ENCODE data around the gene ENDOG.

ENDOG gene

DNA sequence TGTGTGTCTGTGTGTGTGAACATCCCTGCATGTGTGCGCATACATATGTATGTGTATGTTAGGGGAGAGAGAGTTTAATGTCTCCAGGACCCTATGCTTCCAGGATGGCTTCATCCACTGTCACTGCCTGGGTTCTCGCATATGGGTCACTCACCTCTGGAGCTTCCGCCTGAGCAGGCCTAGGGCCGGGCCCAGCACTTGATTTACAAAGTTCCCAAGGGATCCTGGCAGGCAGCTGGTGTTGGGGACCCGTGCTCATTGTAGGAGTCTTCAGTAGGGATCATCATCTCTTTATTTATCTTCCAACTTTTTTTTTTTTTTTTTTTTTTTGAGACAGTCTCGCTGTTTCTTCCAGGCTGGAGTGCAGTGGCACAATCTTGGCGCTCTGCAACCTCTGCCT is 18.2 kb upstream of the ENDOG start:
- DNase-seq (ENCODE audit: low read depth) = no peak

DNA sequence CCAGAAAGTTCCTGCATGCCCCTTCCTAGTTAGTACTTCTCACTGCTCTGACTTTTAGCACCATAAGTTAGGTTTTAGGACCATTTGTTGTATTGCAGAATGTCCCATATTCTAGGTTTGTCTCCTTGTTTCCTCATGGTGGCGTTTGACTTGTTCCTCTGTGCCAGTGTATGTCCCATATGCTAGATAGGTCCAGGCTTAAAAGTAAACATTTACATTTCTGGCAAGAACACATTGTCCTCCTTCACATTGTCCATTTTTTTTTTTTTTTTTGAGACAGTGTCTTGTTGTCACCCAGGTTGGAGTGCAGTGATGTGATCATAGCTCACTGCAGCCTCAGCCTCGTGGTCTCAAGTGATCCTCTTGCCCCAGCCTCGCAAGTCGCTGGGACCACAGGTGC is 15.8 kb upstream of the ENDOG start:
- DNase-seq (ENCODE audit: low read depth) = no peak

DNA sequence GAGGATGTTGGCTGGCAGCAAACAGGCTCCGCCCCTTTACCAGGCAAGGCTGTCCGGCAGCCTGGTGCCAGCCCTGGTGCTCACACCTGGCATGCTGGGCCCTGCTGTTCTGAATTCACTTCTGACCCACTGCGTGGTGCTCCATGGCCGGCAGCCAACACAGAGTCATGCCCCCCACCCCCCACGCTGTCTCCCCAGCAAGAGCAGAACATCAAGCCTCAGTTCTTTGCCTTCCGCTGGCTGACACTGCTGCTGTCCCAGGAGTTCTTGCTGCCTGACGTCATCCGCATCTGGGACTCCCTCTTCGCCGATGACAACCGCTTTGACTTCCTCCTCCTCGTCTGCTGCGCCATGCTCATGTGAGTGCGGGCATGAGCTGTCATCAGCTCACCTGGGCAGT is 12.6 kb upstream of the ENDOG start:
- DNase-seq (ENCODE audit: low read depth) = no peak

DNA sequence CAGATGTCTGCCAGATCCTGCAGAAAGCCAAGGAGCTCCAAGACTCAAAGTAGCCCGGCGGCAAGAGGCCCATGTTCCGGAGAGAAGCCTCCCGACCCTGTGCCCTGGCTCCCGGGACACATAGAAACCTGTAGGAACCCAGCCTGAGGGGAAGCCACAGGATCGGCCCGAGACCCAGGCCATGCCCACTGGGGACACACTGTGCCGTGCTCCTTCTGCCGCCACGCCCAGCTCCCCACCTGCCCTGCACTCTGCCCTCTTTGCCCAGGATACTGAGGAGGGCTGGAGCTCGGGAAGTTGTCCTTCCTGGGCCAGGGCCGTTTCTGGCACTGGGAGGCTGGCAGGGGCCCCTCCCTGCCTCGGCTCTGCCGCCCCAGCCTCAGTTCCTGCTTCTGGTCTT is 10.5 kb upstream of the ENDOG start:
- DNase-seq (ENCODE audit: low read depth) = no peak

DNA sequence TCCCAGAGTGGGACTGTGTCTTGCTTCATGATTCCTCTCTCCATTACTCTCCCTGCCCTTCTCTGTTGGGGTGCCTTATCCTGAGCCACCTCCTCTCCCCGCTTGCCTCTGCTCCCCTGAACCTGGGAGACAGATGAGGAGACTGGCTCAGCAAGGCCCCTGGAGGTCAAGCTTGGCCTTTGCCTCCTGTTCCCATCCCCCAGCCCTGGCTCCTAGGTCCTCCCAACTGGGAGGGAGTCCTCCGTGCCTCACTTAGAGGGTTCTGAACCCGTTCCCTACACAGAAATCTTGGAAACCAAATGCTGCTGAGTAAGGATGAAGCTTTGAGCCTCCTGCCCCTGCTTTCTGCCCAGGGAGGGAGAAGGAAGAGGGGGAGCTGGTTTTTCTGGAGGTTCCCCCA is 9.8 kb upstream of the ENDOG start:
- no peak for DNase-seq (ENCODE audit: low read depth)

DNA sequence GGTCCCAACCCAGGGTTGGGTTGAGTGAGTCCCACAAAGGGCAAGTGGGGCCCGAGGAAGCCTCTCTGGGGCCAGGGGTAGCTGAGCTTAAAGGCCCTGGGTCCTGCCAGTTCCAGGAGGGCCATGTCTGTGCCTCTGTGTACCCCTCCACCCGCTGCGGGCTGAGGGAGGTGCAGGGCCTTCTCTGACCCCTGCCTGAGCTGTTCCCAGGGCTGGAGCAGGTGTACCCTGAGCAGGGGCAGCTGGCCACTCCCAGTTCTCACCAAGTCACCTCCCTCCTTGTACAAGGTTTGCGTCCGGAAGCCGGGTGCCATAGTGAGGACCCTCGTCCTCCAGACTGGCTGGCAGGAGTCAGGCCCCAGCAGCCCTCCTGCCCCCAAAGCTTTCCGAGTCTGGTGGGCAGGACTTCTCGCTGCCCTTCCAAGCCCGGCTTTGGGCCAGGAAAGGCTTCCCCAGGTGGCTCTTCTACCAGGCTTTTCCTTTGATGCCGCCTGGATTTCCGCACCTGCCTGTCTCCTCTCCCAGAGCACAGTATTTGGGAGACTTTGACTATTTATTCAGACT is 9.2 kb upstream of the ENDOG start:
- no peak for DNase-seq (ENCODE audit: low read depth)

DNA sequence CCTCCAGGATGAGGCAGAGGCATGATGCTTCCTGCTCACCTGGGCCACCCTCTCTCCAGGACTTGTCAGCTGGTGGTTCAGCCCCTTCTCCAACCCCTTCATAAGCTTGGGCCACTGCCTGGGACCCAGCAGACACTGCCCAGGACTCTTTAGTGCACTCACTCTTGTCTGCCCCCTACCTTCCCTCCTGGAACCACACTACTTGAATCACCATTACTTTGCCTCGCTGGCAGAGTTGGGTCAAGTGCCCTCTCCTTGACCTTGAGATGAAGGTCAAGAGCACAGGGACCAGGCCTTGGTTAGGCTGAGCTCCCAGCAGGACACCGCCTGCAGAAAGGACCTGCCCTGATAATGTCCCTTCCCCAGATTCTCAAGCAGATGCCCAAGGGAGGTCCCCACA is 8.5 kb upstream of the ENDOG start:
- no peak for DNase-seq (ENCODE audit: low read depth)

DNA sequence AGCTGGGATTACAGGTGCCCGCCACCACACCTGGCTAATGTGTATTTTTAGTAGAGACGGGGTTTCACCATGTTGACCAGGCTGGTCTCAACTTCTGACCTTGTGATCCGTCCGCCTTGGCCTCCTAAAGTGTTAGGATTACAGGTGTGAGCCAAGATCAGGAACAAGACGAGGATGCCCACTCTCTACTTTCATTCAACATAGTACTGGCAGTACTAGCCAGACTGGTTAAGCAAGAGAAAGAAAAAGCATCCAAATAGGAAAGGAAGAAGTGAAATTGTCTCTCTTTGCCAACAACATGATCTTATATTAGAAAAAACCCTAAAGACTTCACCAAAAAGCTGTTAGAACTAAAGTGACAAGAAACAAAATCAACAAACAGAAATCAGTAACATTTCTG is 7.4 kb upstream of the ENDOG start:
- DNase-seq (ENCODE audit: low read depth) = no peak

DNA sequence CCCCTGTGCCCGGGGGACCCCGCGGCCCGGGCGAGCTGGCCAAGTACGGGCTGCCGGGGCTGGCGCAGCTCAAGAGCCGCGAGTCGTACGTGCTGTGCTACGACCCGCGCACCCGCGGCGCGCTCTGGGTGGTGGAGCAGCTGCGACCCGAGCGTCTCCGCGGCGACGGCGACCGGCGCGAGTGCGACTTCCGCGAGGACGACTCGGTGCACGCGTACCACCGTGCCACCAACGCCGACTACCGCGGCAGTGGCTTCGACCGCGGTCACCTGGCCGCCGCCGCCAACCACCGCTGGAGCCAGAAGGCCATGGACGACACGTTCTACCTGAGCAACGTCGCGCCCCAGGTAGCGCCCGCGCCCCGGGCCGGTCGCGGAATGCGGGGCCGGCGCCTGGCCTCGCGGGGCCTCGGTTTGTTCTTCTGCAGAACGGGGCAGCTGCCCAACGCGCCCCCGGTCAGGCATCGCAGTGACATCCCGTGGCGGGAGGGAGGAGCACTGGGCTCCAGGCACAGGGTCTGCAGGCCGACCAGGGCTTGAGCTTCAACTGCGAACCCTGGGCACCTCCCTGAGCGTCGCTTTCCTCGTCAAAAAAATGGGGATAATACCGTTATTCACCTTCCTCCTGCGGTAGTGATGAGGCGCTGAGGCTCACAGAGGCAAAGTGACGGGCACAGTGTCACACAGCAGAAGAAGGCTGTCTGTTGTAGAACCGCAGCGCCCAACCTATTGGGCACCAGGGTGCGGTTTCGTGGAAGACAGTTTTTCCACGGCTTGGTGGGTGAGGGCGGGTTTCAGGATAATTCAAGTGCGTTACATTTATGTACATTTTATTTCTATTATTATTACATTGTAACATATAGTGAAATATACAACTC is 777 bp downstream of the ENDOG start:
- DNase-seq (ENCODE audit: low read depth) = no peak

DNA sequence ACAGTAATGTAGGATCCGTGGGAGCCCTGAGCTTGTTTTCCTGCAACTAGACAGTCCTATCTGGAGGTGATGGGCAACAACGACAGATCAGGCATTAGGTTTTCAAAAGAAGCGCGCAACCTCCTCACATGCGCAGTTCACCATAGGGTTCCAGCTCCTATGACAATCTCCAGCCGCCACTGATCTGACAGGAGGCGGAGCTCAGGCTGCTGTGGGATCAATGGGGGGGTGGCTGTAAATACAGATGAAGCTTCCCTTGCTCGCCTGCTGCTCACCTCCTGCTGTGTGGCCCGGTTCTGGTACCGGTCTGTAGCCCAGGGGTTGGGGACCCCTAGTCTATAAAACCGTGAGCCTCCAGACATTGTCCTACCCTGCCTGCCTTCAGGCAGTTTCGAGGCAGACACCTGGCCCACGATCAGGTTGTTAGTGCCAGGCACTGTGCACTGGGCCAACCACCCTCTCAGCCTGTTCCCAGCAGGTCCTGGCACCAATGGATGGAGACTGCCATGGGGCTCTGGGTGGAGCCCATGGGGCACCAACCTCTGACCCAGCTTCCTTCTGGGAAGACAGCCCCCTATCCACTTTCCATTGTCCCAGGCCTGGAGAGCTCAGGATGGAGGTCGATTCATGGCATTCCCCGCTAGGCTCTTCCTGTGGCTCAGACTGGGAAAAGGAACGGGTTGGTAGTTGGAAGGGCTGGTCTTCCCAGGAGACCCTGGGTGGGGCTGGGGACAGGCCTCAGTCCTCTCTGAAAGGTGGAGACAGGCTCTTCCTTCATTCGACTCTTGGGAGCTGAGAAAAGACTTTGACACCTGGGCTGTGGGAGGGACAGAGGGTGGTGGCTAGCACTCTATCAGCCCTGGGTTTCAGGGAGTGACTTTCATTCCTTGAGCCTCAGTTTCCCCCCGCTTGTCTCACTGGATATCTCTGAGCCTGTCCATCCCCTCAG is 1.7 kb downstream of the ENDOG start:
- DNase-seq (ENCODE audit: low read depth) = no peak

DNA sequence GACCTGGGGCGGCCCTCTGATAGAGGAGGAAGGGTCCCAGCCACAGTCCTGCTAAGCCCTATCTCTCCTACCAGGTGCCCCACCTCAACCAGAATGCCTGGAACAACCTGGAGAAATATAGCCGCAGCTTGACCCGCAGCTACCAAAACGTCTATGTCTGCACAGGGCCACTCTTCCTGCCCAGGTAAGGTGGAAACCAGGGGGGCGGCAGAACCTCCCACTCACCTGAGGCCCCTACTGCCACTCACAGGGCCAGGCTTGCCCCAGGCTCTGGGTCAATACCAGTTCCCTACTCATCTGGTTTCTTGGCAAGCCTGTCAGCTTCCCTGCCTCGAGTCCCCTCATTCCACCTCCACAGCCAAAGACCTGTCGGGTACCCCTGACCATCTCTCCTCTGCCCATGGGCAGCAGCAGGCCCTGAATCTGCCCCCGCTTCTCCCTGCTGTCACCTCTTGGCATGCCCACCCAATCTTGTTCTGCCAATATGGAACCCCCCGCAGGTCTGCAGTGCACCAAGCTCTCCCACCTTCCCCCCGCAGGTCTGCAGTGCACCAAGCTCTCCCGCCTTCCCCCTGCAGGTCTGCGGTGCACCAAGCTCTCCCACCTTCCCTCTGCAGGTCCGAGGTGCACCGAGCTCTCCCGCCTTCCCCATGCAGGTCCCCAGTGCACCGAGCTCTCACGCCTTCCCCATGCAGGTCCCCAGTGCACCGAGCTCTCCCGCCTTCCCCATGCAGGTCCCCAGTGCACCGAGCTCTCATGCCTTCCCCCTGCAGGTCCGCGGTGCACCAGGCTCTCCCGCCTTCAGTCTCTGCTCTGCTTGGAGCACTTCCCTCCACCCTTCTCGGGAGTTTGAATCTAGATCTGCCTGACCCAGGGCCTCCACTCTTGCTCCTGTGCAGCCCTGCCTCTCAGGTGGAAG is 2.6 kb downstream of the ENDOG start:
- no peak for DNase-seq (ENCODE audit: low read depth)

DNA sequence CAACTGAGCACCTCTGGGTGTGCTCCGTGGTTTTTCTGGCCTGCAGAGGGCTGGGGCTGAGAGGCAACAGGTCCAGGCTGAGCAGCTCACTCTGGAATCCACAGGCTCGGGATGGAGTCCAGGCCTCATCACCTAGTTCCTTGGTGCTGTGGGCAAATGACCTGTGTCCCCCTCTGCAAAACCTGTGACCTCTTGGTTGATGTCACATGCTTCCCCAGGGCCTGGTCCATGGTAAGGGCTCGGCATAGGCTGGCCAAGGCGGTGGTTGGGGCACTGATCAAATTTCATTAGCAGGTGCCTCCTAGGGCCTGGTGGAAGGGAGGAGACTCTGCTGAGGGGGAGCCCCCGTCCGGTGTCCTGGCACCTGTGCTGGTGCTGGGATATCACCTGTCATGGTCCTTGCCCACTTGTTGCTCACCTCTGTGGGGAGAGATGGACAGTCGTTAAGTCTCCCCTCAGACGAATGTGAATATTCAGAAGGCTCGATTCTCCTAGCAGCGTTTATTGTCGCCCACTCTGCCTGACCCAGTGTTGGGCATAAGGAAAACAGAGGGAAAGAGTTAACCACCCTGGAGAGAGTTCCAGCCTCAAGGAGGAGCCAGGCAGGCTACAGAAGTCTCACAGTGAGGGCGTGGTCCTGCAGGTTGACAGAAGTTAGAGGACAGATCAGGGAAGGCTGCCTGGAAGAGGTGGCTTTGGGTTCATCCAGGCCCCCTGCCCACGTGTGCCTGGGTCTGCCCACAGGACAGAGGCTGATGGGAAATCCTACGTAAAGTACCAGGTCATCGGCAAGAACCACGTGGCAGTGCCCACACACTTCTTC is 3.5 kb downstream of the ENDOG start:
- no peak for DNase-seq (ENCODE audit: low read depth)

DNA sequence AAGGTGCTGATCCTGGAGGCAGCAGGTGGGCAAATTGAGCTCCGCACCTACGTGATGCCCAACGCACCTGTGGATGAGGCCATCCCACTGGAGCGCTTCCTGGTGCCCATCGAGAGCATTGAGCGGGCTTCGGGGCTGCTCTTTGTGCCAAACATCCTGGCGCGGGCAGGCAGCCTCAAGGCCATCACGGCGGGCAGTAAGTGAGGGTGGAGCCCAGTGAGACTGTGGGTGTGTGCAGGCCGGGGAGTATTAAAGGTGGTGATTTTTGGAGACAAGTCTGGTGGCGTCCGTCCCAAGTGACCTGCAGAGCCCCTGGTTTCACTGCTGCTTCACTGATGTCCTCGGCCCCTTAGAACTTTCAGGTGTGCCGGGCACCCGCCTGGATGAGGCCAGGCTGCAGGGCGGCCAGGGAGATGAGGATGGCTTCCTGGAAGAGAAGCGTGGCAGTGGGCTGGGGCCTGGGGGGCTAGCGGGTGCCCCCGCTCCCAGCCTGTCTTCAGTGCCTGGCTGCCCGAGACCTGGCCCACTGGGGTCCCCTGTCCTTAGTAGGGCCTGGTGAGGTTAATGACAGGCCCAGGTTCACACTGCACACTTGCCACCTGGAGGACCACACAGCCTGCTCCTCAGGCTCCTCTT is 4.2 kb downstream of the ENDOG start:
- no peak for DNase-seq (ENCODE audit: low read depth)

DNA sequence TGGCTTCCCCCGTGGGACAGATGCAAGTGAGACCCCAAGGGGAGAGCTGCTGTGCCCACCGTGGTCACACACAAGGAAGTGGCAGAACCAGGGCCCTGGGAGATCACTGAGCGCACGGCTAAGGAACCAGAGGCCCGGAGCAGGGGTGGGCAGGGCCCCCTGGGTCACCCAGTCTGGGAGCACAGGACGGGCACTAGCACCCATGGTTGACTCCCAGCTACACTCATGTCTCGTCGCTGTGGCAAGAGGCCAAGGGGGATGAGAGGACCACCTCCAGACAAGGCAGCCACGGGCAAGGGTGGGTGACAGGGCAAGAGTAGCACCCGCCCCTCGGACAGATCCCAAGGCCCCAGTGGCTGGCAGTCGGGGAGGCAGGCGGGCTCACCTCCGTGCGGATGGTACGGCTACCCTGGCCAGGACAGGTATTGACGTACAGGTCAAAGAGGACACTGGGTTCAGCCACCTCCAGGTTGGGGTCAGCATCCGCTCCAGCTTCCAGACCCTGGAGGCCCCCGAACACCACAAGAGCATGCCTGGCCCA is 5.1 kb downstream of the ENDOG start:
- DNase-seq (ENCODE audit: low read depth) = no peak

DNA sequence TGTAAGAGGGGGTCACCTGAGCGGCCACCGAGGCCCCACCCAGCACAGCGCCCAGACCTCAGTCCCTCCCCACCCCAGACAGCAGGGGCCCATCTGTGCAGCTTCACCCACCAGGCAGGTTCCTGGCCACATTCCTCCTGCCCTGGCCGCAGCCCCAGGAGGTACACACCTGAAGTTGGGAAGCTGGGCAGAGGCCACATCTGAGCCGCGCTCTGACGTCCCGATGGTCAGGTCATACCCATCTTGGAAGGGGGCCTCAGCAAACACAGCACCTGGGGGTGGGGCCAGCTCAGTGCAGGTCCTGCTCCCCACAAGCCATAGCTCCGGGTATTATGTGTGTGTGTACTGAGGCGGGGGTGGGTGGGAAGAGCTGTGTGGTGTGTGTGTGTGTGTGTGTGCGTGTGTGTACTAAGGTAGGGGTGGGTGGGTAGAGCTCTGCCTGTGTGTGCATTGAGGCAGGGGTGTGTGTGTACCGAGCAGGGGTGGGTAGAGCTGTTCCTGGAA is 5.7 kb downstream of the ENDOG start:
- no peak for DNase-seq (ENCODE audit: low read depth)

DNA sequence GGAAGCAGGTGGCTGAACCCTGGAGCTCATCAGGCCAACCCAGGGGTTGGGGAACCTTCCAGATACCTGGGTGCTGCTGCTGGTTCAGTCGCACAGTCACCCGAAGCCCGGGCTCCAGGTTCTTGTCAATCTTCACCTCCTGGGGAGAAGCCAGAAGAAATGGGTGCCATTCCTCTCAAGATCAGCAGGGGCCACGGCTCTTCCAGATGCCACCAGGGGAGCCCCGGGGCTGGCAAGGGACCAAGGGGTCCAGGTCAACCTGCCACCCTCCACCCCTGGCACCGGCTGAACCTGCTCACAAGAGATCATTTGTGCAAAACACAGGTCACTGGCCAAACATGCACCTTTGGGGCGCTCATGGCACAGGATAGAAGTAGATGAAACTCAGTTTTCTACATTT is 6.6 kb downstream of the ENDOG start:
- no peak for DNase-seq (ENCODE audit: low read depth)

DNA sequence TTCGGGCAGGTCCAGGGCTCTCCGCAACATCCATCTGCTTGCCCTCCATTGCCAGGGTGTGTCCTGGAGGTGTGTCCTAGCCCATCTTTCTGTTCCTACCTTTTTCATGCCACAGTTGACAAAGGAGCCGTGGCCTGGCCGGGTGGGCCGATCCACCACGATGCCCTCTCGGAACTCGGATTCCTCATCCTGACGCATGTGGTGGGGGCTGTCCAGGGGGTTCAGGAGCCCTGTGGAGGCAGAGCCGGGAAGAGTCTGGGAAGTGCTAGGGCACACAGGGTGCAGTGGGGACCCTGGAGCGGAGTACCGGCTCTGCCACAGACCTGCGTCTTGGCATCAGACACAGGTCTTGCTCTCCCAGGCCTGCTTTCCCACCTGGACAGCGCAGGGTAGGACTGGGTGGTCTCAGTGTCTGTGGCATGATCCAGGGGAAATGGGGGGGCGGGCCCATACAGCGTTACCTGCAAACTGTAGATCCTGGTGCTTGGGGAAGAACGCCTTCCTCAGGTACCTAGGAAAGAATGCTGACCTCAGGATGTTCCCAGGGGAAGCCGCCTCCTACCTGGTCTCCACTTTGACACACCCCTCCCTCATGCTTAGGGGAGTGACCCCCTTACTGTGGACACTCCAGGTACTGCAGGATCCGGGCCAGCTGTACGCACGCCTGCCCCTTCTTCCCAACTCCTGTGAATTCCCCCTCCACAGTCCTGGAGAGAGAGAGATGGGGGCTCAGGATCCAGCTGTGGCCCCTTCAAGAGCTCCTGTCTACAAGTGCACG is 7.8 kb downstream of the ENDOG start:
- DNase-seq (ENCODE audit: low read depth) = no peak

DNA sequence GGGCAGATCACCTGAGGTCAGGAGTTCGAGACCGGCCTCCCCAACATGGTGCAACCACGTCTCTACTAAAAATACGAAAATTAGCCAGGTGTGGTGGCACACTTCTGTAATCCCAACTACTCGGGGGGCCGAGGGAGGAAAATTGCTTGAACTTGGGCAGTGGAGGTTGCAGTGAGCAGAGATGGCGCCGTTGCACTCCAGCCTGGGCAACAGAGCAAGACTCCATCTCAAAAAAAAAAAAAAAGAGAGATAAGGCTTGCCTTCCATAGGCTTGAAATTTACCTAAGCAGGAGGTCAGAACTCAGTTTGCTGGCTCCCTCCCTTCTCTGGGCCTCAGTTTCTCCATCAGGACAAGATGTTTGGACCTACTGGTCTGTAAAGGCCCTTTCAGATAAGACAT is 10.0 kb downstream of the ENDOG start:
- no peak for DNase-seq (ENCODE audit: low read depth)
